ENCODE results near the gene ARHGAP26.

- TF ChIP-seq, protein P1, sequence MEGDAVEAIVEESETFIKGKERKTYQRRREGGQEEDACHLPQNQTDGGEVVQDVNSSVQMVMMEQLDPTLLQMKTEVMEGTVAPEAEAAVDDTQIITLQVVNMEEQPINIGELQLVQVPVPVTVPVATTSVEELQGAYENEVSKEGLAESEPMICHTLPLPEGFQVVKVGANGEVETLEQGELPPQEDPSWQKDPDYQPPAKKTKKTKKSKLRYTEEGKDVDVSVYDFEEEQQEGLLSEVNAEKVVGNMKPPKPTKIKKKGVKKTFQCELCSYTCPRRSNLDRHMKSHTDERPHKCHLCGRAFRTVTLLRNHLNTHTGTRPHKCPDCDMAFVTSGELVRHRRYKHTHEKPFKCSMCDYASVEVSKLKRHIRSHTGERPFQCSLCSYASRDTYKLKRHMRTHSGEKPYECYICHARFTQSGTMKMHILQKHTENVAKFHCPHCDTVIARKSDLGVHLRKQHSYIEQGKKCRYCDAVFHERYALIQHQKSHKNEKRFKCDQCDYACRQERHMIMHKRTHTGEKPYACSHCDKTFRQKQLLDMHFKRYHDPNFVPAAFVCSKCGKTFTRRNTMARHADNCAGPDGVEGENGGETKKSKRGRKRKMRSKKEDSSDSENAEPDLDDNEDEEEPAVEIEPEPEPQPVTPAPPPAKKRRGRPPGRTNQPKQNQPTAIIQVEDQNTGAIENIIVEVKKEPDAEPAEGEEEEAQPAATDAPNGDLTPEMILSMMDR (optimal IDR thresholded peaks at IDR 0.05 in 1 of 3, IDR thresholded peaks at IDR 0.05 in 1 of 3, conservative IDR thresholded peaks at IDR 0.05 in 1 of 3; ENCODE audit: extremely low read depth in 1 of 3, insufficient read depth in 2 of 3, low read length in 3 of 3): no peak
- no peak for TF ChIP-seq EZH2 (IDR thresholded peaks at IDR 0.05; ENCODE audit: low read length)
Measured at GRCh38 chr5:143206196-143207053, 436.2 kb downstream of the ARHGAP26 start.

Measured in keratinocyte (primary cell).